AML-193 (cell line): Measurements from ENCODE around the gene EPS8.
"Not testable (repeated sequence)": the region's sequence is repeated elsewhere in the genome, so short reads cannot be mapped to it uniquely, and the experiment has no call there.

Source experiments
- DNase-seq, 2 experiments: peaks; one replicate each; lab custom pipeline; 2025; lab: John Stamatoyannopoulos, UW

EPS8 gene

GRCh38 chr12:15756822-15757221, 32.4 kb downstream of the EPS8 start:
- no peak for DNase-seq

- DNase-seq: no peak
Observed at GRCh38 chr12:15754233-15754632, 35.0 kb downstream of the EPS8 start.

GRCh38 chr12:15752785-15753184, 36.4 kb downstream of the EPS8 start:
- DNase-seq: no peak

GRCh38 chr12:15751741-15752140, 37.4 kb downstream of the EPS8 start:
- DNase-seq: no peak

GRCh38 chr12:15749937-15750336, 39.3 kb downstream of the EPS8 start:
- no peak for DNase-seq

- not testable (repeated sequence) for DNase-seq
Observed at GRCh38 chr12:15741870-15742269, 47.3 kb downstream of the EPS8 start.

GRCh38 chr12:15741082-15741481, 48.1 kb downstream of the EPS8 start:
- DNase-seq: no peak

GRCh38 chr12:15740389-15740788, 48.8 kb downstream of the EPS8 start:
- not testable (repeated sequence) for DNase-seq

- peak in 1 of 2 experiments; percentile 8 for DNase-seq
Observed at GRCh38 chr12:15738438-15739015, 50.7 kb downstream of the EPS8 start.

GRCh38 chr12:15735837-15736615, 53.2 kb downstream of the EPS8 start:
- DNase-seq: no peak

GRCh38 chr12:15733136-15733535, 56.1 kb downstream of the EPS8 start:
- DNase-seq: no peak

- DNase-seq: no peak
Observed at GRCh38 chr12:15732341-15733061, 56.7 kb downstream of the EPS8 start.

GRCh38 chr12:15731940-15732339, 57.2 kb downstream of the EPS8 start:
- DNase-seq: no peak

- DNase-seq: no peak
Observed at GRCh38 chr12:15729097-15729496, 60.1 kb downstream of the EPS8 start.

- no peak for DNase-seq
Observed at GRCh38 chr12:15728118-15728598, 61.0 kb downstream of the EPS8 start.

- DNase-seq: no peak
Observed at GRCh38 chr12:15726878-15727150, 62.4 kb downstream of the EPS8 start.

GRCh38 chr12:15726027-15726877, 62.9 kb downstream of the EPS8 start:
- DNase-seq: peak; percentile 72 to 76

GRCh38 chr12:15722951-15723350, 66.2 kb downstream of the EPS8 start:
- DNase-seq: no peak

- no peak for DNase-seq
Observed at GRCh38 chr12:15721316-15722115, 67.7 kb downstream of the EPS8 start.

- DNase-seq: no peak
Observed at GRCh38 chr12:15720295-15720694, 68.9 kb downstream of the EPS8 start.

- DNase-seq: no peak
Observed at GRCh38 chr12:15719230-15719629, 70.0 kb downstream of the EPS8 start.
